ENCODE results near the gene CPEB4. TPM values are rescaled to one million over a fixed set of nuclear protein-coding genes. Genes with fewer than 3 reads are reported as not detected.

CPEB4 gene
- total and polyA plus RNA-seq, 2 of the 4 experiments (the other 2 are of a cell fraction), result 7.8 to 22.6 TPM

DNA sequence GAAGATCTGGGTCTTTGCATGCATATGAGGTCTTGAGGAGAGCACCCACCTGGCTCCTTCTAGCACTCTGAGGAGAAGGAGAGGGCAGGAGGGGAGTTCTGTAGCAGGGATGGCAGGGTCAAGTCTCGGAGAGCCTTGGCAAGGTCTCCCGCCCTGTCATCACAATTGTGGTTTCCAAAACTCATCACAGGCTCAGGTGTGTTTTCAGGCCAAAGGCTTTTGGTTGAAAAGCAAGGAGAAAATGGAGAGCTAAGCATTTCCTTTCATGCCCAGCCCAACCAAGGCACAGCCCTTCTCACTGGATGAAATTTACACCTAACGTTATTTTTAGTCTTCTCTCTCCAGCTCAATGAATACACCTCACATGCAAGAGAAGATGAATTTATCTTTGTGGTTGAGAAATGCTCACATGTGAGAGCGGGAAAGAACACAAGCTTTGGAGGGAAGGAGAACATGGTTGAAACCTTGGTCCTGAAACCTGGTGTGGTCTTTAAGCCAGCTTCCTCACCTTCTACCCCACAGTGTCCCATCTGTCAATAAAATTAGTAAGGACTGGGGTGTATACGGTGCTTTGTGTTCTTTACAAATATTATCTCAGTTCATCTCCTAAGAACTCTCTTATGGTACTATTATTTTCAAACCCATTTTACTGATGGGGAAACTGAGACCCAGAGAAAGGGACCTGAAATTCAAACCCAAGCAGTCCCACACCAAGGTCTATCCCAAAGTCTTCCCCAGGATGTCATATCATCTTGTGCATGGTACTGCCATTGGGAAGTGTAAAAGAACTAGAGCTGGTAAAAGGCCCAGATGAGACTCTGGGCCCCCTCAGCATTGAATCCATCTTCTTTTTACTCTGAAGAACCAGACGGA, 47.8 kb upstream of the CPEB4 start:
- H3K18ac ChIP-seq (ENCODE audit: low read depth, low read length), result no peak overlapping the region
- H3K4me3 ChIP-seq (ENCODE audit: insufficient read depth, low read depth, low read length), result no peak overlapping the region
- no peak overlapping the region for H2BK20ac ChIP-seq (ENCODE audit: low read depth, low read length)
- H2BK5ac ChIP-seq (ENCODE audit: low read depth, low read length, poor library complexity, severe bottlenecking), result no peak overlapping the region
- BruUV-seq (replicated peaks), result no TSS peak
- H3K9me1 ChIP-seq (ENCODE audit: insufficient read depth, low read length), result no peaks in the 10 kb centered on the region
- H3K36me3 ChIP-seq (ENCODE audit: control insufficient read depth, insufficient read depth, low read length), result no peaks in the 10 kb centered on the region
- no CpG with 5 or more reads among the region's 6 CpGs for WGBS, 2 experiments (ENCODE audit: extremely low coverage in 2 of 2, insufficient read length in 1 of 2)
- no peak overlapping the region for H2AFZ ChIP-seq (replicated peaks; ENCODE audit: low read length, poor library complexity)
- no peaks in the 10 kb centered on the region for H3K4me1 ChIP-seq (ENCODE audit: control insufficient read depth, insufficient read depth, low read length)
- H3K23ac ChIP-seq (ENCODE audit: low read depth, low read length), result no peak overlapping the region
- in situ Hi-C loops (cut with MboI; ENCODE audit: low sequenced_read_pairs), result no loop called here
- H4K8ac ChIP-seq (ENCODE audit: low read depth in 2 of 2, low read length in 2 of 2), result no peak overlapping the region
- no peak overlapping the region for H3K27ac ChIP-seq (ENCODE audit: insufficient read depth, low read length)
- intact Hi-C loops (cut with micrococcal nuclease), result no loop called here
- H3K56ac ChIP-seq (ENCODE audit: extremely low read depth, insufficient read depth, low read length), result no peak overlapping the region
- H4K91ac ChIP-seq (ENCODE audit: insufficient read depth, low read depth, low read length), result no peak overlapping the region
- no peak for DNase-seq
- no peak overlapping the region for H3K14ac ChIP-seq (replicated peaks; ENCODE audit: low read depth, low read length)
- dilution Hi-C loops (cut with HindIII; ENCODE audit: low sequenced_read_pairs, unreplicated experiment), result no loop called here
- H3K27me3 ChIP-seq (ENCODE audit: control insufficient read depth, insufficient read depth, low read length), result peaks cover 3% of the 10 kb centered on the region
- H3K9ac ChIP-seq (ENCODE audit: low read depth, low read length), result no peak overlapping the region
- no peak overlapping the region for H3K4ac ChIP-seq (ENCODE audit: low read depth, low read length)
- no peak overlapping the region for H2BK120ac ChIP-seq (ENCODE audit: low read depth, low read length)
- ChIA-PET CTCF (interaction anchor here (0.6 kb wide), 1 partner anchor 152 kb away, joined by 4 read pairs; no protein-coding TSS in a partner anchor), POLR2A (ENCODE audit: unreplicated experiment) (no interaction called here)
- H3K9me3 ChIP-seq (ENCODE audit: control insufficient read depth, insufficient read depth, low read length), result no peaks in the 10 kb centered on the region
- H2AK9ac ChIP-seq (replicated peaks; ENCODE audit: low read depth, low read length, poor library complexity), result no peak overlapping the region
- H2AK5ac ChIP-seq (ENCODE audit: low read depth, low read length), result no peak overlapping the region
- no peaks in the 10 kb centered on the region for H3K79me1 ChIP-seq (ENCODE audit: low read depth in 1 of 2, low read length in 2 of 2)
- TF ChIP-seq BHLHE40 (IDR thresholded peaks at IDR 0.05; ENCODE audit: low read depth, low read length) (no peak), RAD21 (IDR thresholded peaks at IDR 0.05; ENCODE audit: low read length) (no peak), CHD1 (IDR thresholded peaks at IDR 0.05; ENCODE audit: low read depth, low read length) (no peak), POLR2A (IDR thresholded peaks at IDR 0.05; ENCODE audit: low read depth, low read length) (no peak), SMC3 (IDR thresholded peaks at IDR 0.05; ENCODE audit: low read depth, low read length) (no peak), NFE2L2 (IDR thresholded peaks at IDR 0.05; ENCODE audit: low read depth, low read length) (no peak), CEBPB (IDR thresholded peaks at IDR 0.05; ENCODE audit: low read depth, low read length) (no peak)
- TF ChIP-seq, protein P1, sequence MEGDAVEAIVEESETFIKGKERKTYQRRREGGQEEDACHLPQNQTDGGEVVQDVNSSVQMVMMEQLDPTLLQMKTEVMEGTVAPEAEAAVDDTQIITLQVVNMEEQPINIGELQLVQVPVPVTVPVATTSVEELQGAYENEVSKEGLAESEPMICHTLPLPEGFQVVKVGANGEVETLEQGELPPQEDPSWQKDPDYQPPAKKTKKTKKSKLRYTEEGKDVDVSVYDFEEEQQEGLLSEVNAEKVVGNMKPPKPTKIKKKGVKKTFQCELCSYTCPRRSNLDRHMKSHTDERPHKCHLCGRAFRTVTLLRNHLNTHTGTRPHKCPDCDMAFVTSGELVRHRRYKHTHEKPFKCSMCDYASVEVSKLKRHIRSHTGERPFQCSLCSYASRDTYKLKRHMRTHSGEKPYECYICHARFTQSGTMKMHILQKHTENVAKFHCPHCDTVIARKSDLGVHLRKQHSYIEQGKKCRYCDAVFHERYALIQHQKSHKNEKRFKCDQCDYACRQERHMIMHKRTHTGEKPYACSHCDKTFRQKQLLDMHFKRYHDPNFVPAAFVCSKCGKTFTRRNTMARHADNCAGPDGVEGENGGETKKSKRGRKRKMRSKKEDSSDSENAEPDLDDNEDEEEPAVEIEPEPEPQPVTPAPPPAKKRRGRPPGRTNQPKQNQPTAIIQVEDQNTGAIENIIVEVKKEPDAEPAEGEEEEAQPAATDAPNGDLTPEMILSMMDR (conservative IDR thresholded peaks at IDR 0.05; ENCODE audit: low read depth, low read length), result no peak
- TF ChIP-seq, protein P2, sequence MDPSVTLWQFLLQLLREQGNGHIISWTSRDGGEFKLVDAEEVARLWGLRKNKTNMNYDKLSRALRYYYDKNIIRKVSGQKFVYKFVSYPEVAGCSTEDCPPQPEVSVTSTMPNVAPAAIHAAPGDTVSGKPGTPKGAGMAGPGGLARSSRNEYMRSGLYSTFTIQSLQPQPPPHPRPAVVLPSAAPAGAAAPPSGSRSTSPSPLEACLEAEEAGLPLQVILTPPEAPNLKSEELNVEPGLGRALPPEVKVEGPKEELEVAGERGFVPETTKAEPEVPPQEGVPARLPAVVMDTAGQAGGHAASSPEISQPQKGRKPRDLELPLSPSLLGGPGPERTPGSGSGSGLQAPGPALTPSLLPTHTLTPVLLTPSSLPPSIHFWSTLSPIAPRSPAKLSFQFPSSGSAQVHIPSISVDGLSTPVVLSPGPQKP (IDR thresholded peaks at IDR 0.05; ENCODE audit: borderline replicate concordance, low read depth, low read length), result no peak
- no peak overlapping the region for H2BK15ac ChIP-seq (ENCODE audit: low read depth, low read length)
- H4K5ac ChIP-seq (ENCODE audit: low read depth, low read length), result no peak overlapping the region
- ATAC-seq (ENCODE audit: low read depth), result no peak
- no peaks in the 10 kb centered on the region for H4K20me1 ChIP-seq (ENCODE audit: insufficient read depth, low read length)
- no peak overlapping the region for H3K4me2 ChIP-seq (ENCODE audit: low read depth, low read length)

All from IMR-90 (cell line).